H9 (cell line): ENCODE measurements around the gene CRY2. TPM values are rescaled to one million over a fixed set of nuclear protein-coding genes. Genes with fewer than 3 reads are reported as not detected.
"Not testable (repeated sequence)": the region's sequence is repeated elsewhere in the genome, so short reads cannot be mapped to it uniquely, and the experiment has no call there.

ENCODE experiments used
- DNase-seq: peaks from one replicate; pipeline ENCODE4 v3.0.0-alpha.2; 2017
- H2AFZ ChIP-seq: one replicate; pipeline ENCODE4 v1.6.1; 2013; ENCODE audit warnings: mild to moderate bottlenecking, low read length, control low read depth, moderate library complexity
- H2AK5ac ChIP-seq: 2 replicates; pipeline ENCODE4 v1.6.1; 2013; ENCODE audit warnings: low read length, control low read depth, mixed read lengths; ENCODE audit not compliant: insufficient read length
- H2BK120ac ChIP-seq: one replicate; pipeline ENCODE4 v1.6.1; 2013; ENCODE audit warnings: low read depth, mild to moderate bottlenecking, low read length, control low read depth, inconsistent platforms; ENCODE audit not compliant: poor library complexity, severe bottlenecking
- H2BK12ac ChIP-seq: 2 replicates; pipeline ENCODE4 v1.6.1; 2013; ENCODE audit warnings: low read length, control low read depth, mixed read lengths, low read depth; ENCODE audit not compliant: insufficient read length
- H2BK15ac ChIP-seq: 2 replicates; pipeline ENCODE4 v1.6.1; 2013; ENCODE audit warnings: low read depth, low read length, control low read depth
- H2BK20ac ChIP-seq: one replicate; pipeline ENCODE4 v1.6.1; 2013; ENCODE audit warnings: low read depth, mild to moderate bottlenecking, low read length, control low read depth, inconsistent platforms; ENCODE audit not compliant: poor library complexity, severe bottlenecking
- H2BK5ac ChIP-seq: 2 replicates; pipeline ENCODE4 v1.6.1; 2013; ENCODE audit warnings: low read length, control low read depth, mixed read lengths; ENCODE audit not compliant: insufficient read length
- H3K14ac ChIP-seq: 2 replicates; pipeline ENCODE4 v1.6.1; 2013; ENCODE audit warnings: low read length, control low read depth; ENCODE audit not compliant: insufficient read depth
- H3K18ac ChIP-seq: 2 replicates; pipeline ENCODE4 v1.6.1; 2013; ENCODE audit warnings: low read depth, mild to moderate bottlenecking, mixed read lengths, low read length, control low read depth; ENCODE audit not compliant: insufficient read length
- H3K23ac ChIP-seq: 2 replicates; pipeline ENCODE4 v1.6.1; 2013; ENCODE audit warnings: low read length, control low read depth, mixed read lengths, low read depth; ENCODE audit not compliant: insufficient read length
- H3K23me2 ChIP-seq: 2 replicates; pipeline ENCODE4 v1.6.1; 2013; ENCODE audit warnings: low read depth, mild to moderate bottlenecking, mixed read lengths, low read length, control low read depth; ENCODE audit not compliant: insufficient read length, poor library complexity, severe bottlenecking
- H3K27ac ChIP-seq: 2 replicates; pipeline ENCODE4 v1.5.1; 2013; ENCODE audit warnings: low read length, control low read depth, mixed read lengths, low read depth; ENCODE audit not compliant: insufficient read length
- H3K27me3 ChIP-seq: 2 replicates; pipeline ENCODE4 v1.6.1; 2013; ENCODE audit warnings: low read length, control low read depth, inconsistent platforms; ENCODE audit not compliant: insufficient read depth
- H3K4ac ChIP-seq: 2 replicates; pipeline ENCODE4 v1.6.1; 2013; ENCODE audit warnings: low read depth, mild to moderate bottlenecking, control low read depth, inconsistent platforms, low read length, moderate library complexity
- H3K4me1 ChIP-seq: 2 replicates; pipeline ENCODE4 v1.6.1; 2013; ENCODE audit warnings: low read length, control low read depth, inconsistent platforms; ENCODE audit not compliant: insufficient read depth
- H3K4me2 ChIP-seq: 2 replicates; pipeline ENCODE4 v1.6.1; 2013; ENCODE audit warnings: low read length, control low read depth, mixed read lengths; ENCODE audit not compliant: insufficient read length, insufficient read depth
- H3K56ac ChIP-seq: 2 replicates; pipeline ENCODE4 v1.6.1; 2013; ENCODE audit warnings: low read depth, mild to moderate bottlenecking, mixed read lengths, low read length, control low read depth; ENCODE audit not compliant: insufficient read length
- H3K79me1 ChIP-seq: 2 replicates; pipeline ENCODE4 v1.6.1; 2013; ENCODE audit warnings: low read depth, mild to moderate bottlenecking, moderate library complexity, low read length, control low read depth, inconsistent platforms; ENCODE audit not compliant: insufficient read depth, poor library complexity, severe bottlenecking
- H3K79me2 ChIP-seq: 2 replicates; pipeline ENCODE4 v1.6.1; 2013; ENCODE audit warnings: low read length, control low read depth, inconsistent platforms; ENCODE audit not compliant: insufficient read depth
- H3K9ac ChIP-seq: 2 replicates; pipeline ENCODE4 v1.6.1; 2013; ENCODE audit warnings: low read length, control low read depth, mixed read lengths; ENCODE audit not compliant: insufficient read length; ENCODE audit errors: extremely low read depth
- H3K9me3 ChIP-seq: one replicate; pipeline ENCODE4 v1.6.1; 2013; ENCODE audit warnings: low read depth, low read length, inconsistent platforms; ENCODE audit not compliant: control insufficient read depth
- H3T11ph ChIP-seq: one replicate; pipeline ENCODE4 v1.6.1; 2013; ENCODE audit warnings: mild to moderate bottlenecking, low read length, control low read depth, inconsistent platforms
- H4K20me1 ChIP-seq: one replicate; pipeline ENCODE4 v1.6.1; 2013; ENCODE audit not compliant: control insufficient read depth, insufficient read length, insufficient read depth
- H4K5ac ChIP-seq: 2 replicates; pipeline ENCODE4 v1.6.1; 2013; ENCODE audit warnings: low read depth, mild to moderate bottlenecking, mixed read lengths, low read length, control low read depth; ENCODE audit not compliant: insufficient read length
- H4K8ac ChIP-seq: replicated peaks from 2 replicates; pipeline ENCODE4 v1.6.1; 2013; ENCODE audit warnings: low read length, control low read depth, mixed read lengths, low read depth; ENCODE audit not compliant: insufficient read length
- H4K91ac ChIP-seq: 2 replicates; pipeline ENCODE4 v1.6.1; 2013; ENCODE audit warnings: low read depth, mild to moderate bottlenecking, moderate library complexity, mixed read lengths, low read length, control low read depth; ENCODE audit not compliant: insufficient read length
- H3K27ac Mint-ChIP-seq, 3 experiments: 2 replicates in 2 of 3; 3 replicates in 1 of 3; pipeline ENCODE4 v1.8.0; 2020 to 2021; ENCODE audit warnings: mixed read lengths in 3 of 3, mild to moderate bottlenecking in 1 of 3, moderate library complexity in 1 of 3
- H3K27me3 Mint-ChIP-seq: 2 replicates; pipeline ENCODE4 v1.8.0; 2021; ENCODE audit warnings: low read depth, mild to moderate bottlenecking, moderate library complexity, mixed read lengths
- H3K36me3 Mint-ChIP-seq, 3 experiments: 2 replicates in 2 of 3; 3 replicates in 1 of 3; pipeline ENCODE4 v1.8.0; 2020 to 2021; ENCODE audit warnings: low read depth in 3 of 3, mixed read lengths in 3 of 3; ENCODE audit not compliant: insufficient read depth in 1 of 3
- H3K4me1 Mint-ChIP-seq, 2 experiments: 2 replicates each; pipeline ENCODE4 v1.8.0; 2020; ENCODE audit warnings: mixed read lengths in 2 of 2
- H3K4me3 Mint-ChIP-seq, 2 experiments: 2 replicates in 1 of 2; 3 replicates in 1 of 2; pipeline ENCODE4 v1.8.0; 2020 to 2021; ENCODE audit warnings: mild to moderate bottlenecking in 2 of 2, mixed read lengths in 2 of 2, moderate library complexity in 1 of 2
- H3K9me3 Mint-ChIP-seq, 2 experiments: 2 replicates in 1 of 2; 3 replicates in 1 of 2; pipeline ENCODE4 v1.8.0; 2020; ENCODE audit warnings: mild to moderate bottlenecking in 2 of 2, mixed read lengths in 2 of 2, moderate library complexity in 1 of 2
- CTCF ChIP-seq: fragments of 200-600 bp; sonication (generic); conservative IDR thresholded peaks from 3 replicates; pipeline ENCODE4 v1.8.0; 2021; ENCODE audit warnings: antibody characterized with exemption, mild to moderate bottlenecking
- WGBS: extraction: QIAGEN DNeasy Blood & Tissue Kit; methylation state at CpG from one replicate; pipeline ENCODE4 v1.1.7; 2013; ENCODE audit warnings: missing lambda C conversion rate, low lambda C conversion rate, mixed read lengths; ENCODE audit not compliant: insufficient read length; ENCODE audit errors: extremely low coverage; 5-methylcytosine and 5-hydroxymethylcytosine counted together
- total RNA-seq: library from RNA; stranded (reverse); gene quantifications from 2 replicates; pipeline ENCODE4 v1.2.1, GENCODE V29; 2021

CRY2 gene
- total RNA-seq, 1 experiment from 2014 or later: 14.4 TPM

GRCh38 chr11:45807792-45808238 is 39.5 kb upstream of the CRY2 start:
- Histone ChIP-seq H4K8ac (no peak overlapping the region), H2BK12ac (no peak overlapping the region), H4K5ac (no peak overlapping the region), H4K20me1 (no peaks in the 10 kb centered on the region), H3K79me2 (no peaks in the 10 kb centered on the region), H3K4ac (no peak overlapping the region), H2AFZ (no peak overlapping the region), H2BK5ac (no peak overlapping the region), H3K4me2 (no peak overlapping the region), H2BK15ac (no peak overlapping the region), H3K79me1 (no peaks in the 10 kb centered on the region), H2AK5ac (no peak overlapping the region), H3K27ac (no peak overlapping the region), H2BK120ac (no peak overlapping the region), H4K91ac (no peak overlapping the region), H3K27me3 (peaks cover under 1% of the 10 kb centered on the region; the same call in 1 of the 2 replicates), H3T11ph (no peak overlapping the region), H3K14ac (no peak overlapping the region), H3K4me1 (no peaks in the 10 kb centered on the region; the same call in 1 of the 2 replicates), H3K23me2 (peaks cover 14% of the 10 kb centered on the region), H3K56ac (no peak overlapping the region), H3K9ac (no peak overlapping the region), H3K23ac (no peak overlapping the region), H2BK20ac (no peak overlapping the region), H3K9me3 (no peaks in the 10 kb centered on the region), H3K18ac (no peak overlapping the region)
- Mint-ChIP-seq H3K9me3 (peaks cover 0 to 2% of the 10 kb centered on the region in 2 experiments; a peak in 1 of 5 replicates), H3K27me3 (peaks cover 9% of the 10 kb centered on the region), H3K4me1 (peaks cover 26% of the 10 kb centered on the region in 2 experiments), H3K36me3 (peaks cover 0 to 15% (median 15%) of the 10 kb centered on the region in 3 experiments; a peak in 5 of 7 replicates), H3K27ac (no peak overlapping the region), H3K4me3 (no peak overlapping the region)
- DNase-seq: no peak
- no peak for TF ChIP-seq CTCF
- WGBS: no CpG with 5 or more reads among the region's 4 CpGs

- not testable (repeated sequence) for H3K79me2 ChIP-seq, H3T11ph ChIP-seq, H2BK12ac ChIP-seq, H3K27me3 Mint-ChIP-seq, H3K4me1 ChIP-seq, H2BK15ac ChIP-seq, H3K4ac ChIP-seq, H3K9me3 Mint-ChIP-seq, H2BK20ac ChIP-seq, H2BK120ac ChIP-seq, H3K79me1 ChIP-seq, H4K20me1 ChIP-seq, H3K9me3 ChIP-seq, H3K14ac ChIP-seq, H4K5ac ChIP-seq, H3K27ac ChIP-seq, H3K4me2 ChIP-seq, H3K27ac Mint-ChIP-seq, H3K27me3 ChIP-seq, H2AFZ ChIP-seq, H3K18ac ChIP-seq, H4K8ac ChIP-seq, H3K4me3 Mint-ChIP-seq, H4K91ac ChIP-seq, H3K9ac ChIP-seq, H2BK5ac ChIP-seq, H3K56ac ChIP-seq, H3K23ac ChIP-seq, H2AK5ac ChIP-seq
- DNase-seq: peak; percentile 15
- peaks cover 28 to 31% of the 10 kb centered on the region in 2 experiments for H3K4me1 Mint-ChIP-seq
- no CpG with 5 or more reads among the region's 6 CpGs for WGBS
- peaks cover 0 to 15% (median 15%) of the 10 kb centered on the region in 3 experiments; a peak in 5 of 7 replicates for H3K36me3 Mint-ChIP-seq
- peaks cover 14% of the 10 kb centered on the region for H3K23me2 ChIP-seq
Observed at GRCh38 chr11:45808427-45808826, 38.8 kb upstream of the CRY2 start.
